ENCODE measurements around the gene JCAD.
"Not testable (repeated sequence)": the region's sequence is repeated elsewhere in the genome, so short reads cannot be mapped to it uniquely, and the experiment has no call there.

Gene JCAD

GRCh38 chr10:30014511-30014910, 44.9 kb downstream of the JCAD start:
- no peak for FAIRE-seq
- no peak for DNase-seq (ENCODE audit: insufficient read length, low spot score)
- TF ChIP-seq POLR2A (IDR thresholded peaks at IDR 0.05; ENCODE audit: low read depth, low read length) = no peak

- no peak for DNase-seq (ENCODE audit: insufficient read length, low spot score)
- TF ChIP-seq POLR2A (IDR thresholded peaks at IDR 0.05; ENCODE audit: low read depth, low read length) = no peak
- FAIRE-seq = no peak
These were observed 45.6 kb downstream of the JCAD start for GRCh38 chr10:30013757-30014156.

GRCh38 chr10:30011956-30012647, 47.3 kb downstream of the JCAD start:
- FAIRE-seq (no peak), DNase-seq (ENCODE audit: insufficient read length, low spot score) (no peak)
- TF ChIP-seq POLR2A (IDR thresholded peaks at IDR 0.05; ENCODE audit: low read depth, low read length) = no peak

GRCh38 chr10:30011396-30011795, 48.0 kb downstream of the JCAD start:
- DNase-seq (ENCODE audit: insufficient read length, low spot score) (no peak), FAIRE-seq (no peak)
- TF ChIP-seq POLR2A (IDR thresholded peaks at IDR 0.05; ENCODE audit: low read depth, low read length) = no peak

- TF ChIP-seq POLR2A (IDR thresholded peaks at IDR 0.05; ENCODE audit: low read depth, low read length) = no peak
- no peak for FAIRE-seq
These were observed 52.0 kb downstream of the JCAD start for GRCh38 chr10:30007406-30007805.

GRCh38 chr10:30006410-30006809, 53.0 kb downstream of the JCAD start:
- DNase-seq (ENCODE audit: insufficient read length, low spot score) (no peak), FAIRE-seq (no peak)
- no peak for TF ChIP-seq POLR2A (IDR thresholded peaks at IDR 0.05; ENCODE audit: low read depth, low read length)

More at GRCh38 chr10:30007406-30007805, 52.0 kb downstream of the JCAD start:
- no peak for DNase-seq (ENCODE audit: insufficient read length, low spot score)

- not testable (repeated sequence) for FAIRE-seq; DNase-seq (ENCODE audit: insufficient read length, low spot score)
These were observed 54.3 kb downstream of the JCAD start for GRCh38 chr10:30005116-30005515.

- TF ChIP-seq POLR2A (IDR thresholded peaks at IDR 0.05; ENCODE audit: low read depth, low read length) = no peak
- peak; percentile 23 for FAIRE-seq
- DNase-seq (ENCODE audit: insufficient read length, low spot score) = peak; percentile 68
These were observed 56.7 kb downstream of the JCAD start for GRCh38 chr10:30002426-30003266.

- DNase-seq (ENCODE audit: insufficient read length, low spot score) (no peak), FAIRE-seq (no peak)
- TF ChIP-seq POLR2A (IDR thresholded peaks at IDR 0.05; ENCODE audit: low read depth, low read length) = no peak
These were observed 58.4 kb downstream of the JCAD start for GRCh38 chr10:30000802-30001571.

- TF ChIP-seq POLR2A (IDR thresholded peaks at IDR 0.05; ENCODE audit: low read depth, low read length) = no peak
- peak; percentile 60 for DNase-seq (ENCODE audit: insufficient read length, low spot score)
- no peak for FAIRE-seq
These were observed 61.1 kb downstream of the JCAD start for GRCh38 chr10:29998142-29998808.

- FAIRE-seq (no peak), DNase-seq (ENCODE audit: insufficient read length, low spot score) (no peak)
- no peak for TF ChIP-seq POLR2A (IDR thresholded peaks at IDR 0.05; ENCODE audit: low read depth, low read length)
These were observed 64.6 kb downstream of the JCAD start for GRCh38 chr10:29994811-29995210.

GRCh38 chr10:29993319-29993915, 66.0 kb downstream of the JCAD start:
- FAIRE-seq (no peak), DNase-seq (ENCODE audit: insufficient read length, low spot score) (no peak)
- no peak for TF ChIP-seq POLR2A (IDR thresholded peaks at IDR 0.05; ENCODE audit: low read depth, low read length)

GRCh38 chr10:29992914-29993313, 66.5 kb downstream of the JCAD start:
- TF ChIP-seq POLR2A (IDR thresholded peaks at IDR 0.05; ENCODE audit: low read depth, low read length) = no peak
- FAIRE-seq = no peak
- DNase-seq (ENCODE audit: insufficient read length, low spot score) = no peak

Measured in H54 (cell line).